Mesenteric fat pad (tissue), 1 donor: ENCODE results near the gene PPP1R14D. TPM values are rescaled to one million over a fixed set of nuclear protein-coding genes. Genes with fewer than 3 reads are reported as not detected.

ENCODE experiments used
- DNase-seq: peaks from one replicate; pipeline ENCODE4 v3.0.0-alpha.2; 2020; ENCODE audit warnings: low spot score
- total RNA-seq: library from RNA; stranded (reverse); fragmentation: NEBNext Ultra II Directional; extraction: Animal tissue kit (Norgen Biotek cat#: 25700); gene quantifications from one replicate; pipeline ENCODE4 v1.2.1, GENCODE V29; 2021
- donor health status: DM: yes; HTN: yes; CAD: no.

Gene PPP1R14D
- total RNA-seq, 1 donor from 2014 or later: not detected

GRCh38 chr15:40823572-40824343 lies 4.8 kb downstream of the PPP1R14D start:
- DNase-seq: no peak

GRCh38 chr15:40821195-40821594 lies 7.3 kb downstream of the PPP1R14D start:
- DNase-seq: no peak

GRCh38 chr15:40819048-40819447 lies 9.5 kb downstream of the PPP1R14D start:
- DNase-seq: no peak

DNA sequence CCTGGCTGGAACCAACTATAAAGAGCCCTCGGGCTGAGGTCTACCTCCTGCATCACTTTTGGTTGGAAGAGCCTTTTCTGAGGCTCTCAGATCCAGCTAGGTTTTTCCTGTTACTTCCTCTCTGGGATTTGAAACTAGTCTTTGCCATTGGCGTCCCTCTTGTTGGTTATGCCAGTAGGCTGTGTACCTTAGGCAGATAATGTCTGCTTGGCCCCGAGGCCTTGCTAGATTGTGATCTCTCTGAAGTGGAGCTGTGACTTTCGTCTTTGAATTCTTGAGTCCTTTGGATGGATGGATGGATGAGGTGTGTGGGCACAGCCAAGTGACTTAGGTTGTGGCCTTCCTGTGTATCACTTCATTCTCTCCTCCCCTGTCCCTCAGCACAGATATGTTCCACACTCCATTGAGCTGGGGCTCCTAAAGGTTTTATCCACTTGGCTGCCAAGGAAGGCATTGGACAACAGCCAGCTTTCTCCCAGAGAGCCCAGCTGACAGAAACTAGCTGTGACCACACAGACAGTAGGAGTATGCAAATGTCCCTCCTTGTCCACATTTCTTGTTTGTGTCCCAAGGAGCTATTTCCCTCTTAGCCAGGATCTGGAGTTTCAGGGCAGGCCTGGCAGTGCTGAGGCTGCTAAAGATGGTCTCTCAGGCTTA lies 13.3 kb downstream of the PPP1R14D start:
- no peak for DNase-seq

- DNase-seq: no peak
Measured at GRCh38 chr15:40812721-40813425, 15.6 kb downstream of the PPP1R14D start.

DNA sequence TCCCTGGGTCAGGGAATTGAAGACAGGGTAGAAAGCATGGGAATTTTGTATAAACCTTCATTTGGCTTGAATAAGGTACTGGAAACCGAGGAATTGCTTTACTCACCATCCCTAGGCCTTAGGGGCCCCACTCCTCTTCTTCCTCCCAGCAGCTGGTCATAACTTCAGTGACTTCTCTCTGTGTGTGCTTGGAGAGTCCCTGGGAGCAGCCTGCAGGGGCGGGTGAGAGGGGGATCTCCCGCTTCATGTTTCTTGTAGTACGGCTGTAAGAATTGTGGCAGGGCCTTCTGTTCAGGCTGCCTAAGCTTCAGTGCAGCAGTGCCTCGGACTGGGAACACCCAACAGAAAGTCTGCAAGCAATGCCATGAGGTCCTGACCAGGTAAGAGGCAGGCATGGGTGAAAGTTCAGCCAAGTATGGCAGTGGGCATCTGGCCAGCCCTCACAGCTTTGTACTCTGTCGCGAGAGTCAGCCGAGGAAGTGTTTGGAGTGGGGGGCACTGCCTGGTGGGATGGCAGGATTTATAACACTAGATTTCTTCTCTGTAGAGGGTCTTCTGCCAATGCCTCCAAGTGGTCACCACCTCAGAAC lies 19.6 kb downstream of the PPP1R14D start:
- no peak for DNase-seq

GRCh38 chr15:40807888-40808461 lies 20.5 kb downstream of the PPP1R14D start:
- DNase-seq: no peak

- peak; percentile 97 for DNase-seq
Measured at GRCh38 chr15:40807028-40807887, 21.2 kb downstream of the PPP1R14D start, which contains the start of the genes DNAJC17 and ZFYVE19. Gene DNAJC17, minus strand, starts transcription at chr15:40807473. Its CDS starts 27 bp downstream, at chr15:40807446. Gene ZFYVE19, plus strand, starts transcription at chr15:40807089. Its CDS starts 501 bp downstream, at chr15:40807590.

DNA sequence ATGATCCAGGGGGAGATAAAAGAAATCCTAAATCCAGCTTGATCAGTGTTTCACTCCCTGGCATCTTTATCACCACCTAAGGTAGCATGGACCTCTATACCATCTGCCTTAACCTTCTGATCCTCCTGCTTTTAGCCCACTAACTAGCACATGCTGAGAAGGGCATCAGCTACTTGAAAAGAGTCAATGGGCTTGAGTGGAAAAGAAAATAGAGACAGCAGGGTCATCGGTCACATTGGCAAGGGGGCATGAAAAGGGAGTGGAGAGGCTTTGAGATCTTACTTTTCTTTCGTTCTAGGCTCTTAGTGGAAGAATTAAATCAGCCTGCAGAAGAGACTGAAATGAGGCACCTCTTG lies 21.9 kb downstream of the PPP1R14D start:
- DNase-seq: no peak

GRCh38 chr15:40803688-40804087 lies 24.8 kb downstream of the PPP1R14D start:
- DNase-seq: no peak

DNA sequence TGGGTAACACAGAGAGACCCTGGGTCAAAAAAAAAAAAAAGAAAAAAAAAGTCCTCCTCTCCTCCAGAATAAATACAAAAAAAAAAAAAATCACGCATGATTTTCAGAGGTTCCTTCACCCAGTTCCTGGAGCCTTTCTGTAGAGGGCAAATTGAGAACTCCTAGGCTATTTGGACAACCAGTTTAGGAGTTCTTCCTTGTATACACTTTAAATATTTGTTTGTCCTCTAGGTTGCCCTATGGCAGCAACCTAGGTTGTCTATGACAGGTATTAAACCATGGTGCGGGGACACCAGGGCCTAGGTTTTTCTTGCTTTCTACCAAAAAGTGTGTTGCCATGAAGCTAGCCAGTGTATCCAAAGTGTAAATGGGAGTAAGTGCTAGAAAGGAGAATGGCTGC lies 25.4 kb downstream of the PPP1R14D start:
- DNase-seq: no peak

DNA sequence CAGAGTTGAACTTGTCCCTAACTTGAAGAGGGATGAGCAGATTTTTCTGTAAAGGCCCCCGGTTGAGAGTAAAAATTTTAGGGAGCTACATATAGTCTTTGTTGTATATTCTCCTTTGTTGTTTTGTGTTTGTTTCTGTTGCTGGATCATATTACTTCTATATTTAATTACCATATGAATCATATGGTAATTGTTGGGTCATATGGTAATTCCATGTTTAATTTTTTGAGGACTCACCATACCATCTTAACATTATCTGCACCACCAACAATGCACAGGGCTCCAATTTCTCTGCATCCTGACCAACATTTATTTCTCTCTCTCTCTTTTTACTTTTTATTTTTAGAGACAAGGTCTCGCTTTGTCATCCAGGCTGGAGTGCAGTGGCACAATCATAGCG lies 29.0 kb downstream of the PPP1R14D start:
- no peak for DNase-seq

DNA sequence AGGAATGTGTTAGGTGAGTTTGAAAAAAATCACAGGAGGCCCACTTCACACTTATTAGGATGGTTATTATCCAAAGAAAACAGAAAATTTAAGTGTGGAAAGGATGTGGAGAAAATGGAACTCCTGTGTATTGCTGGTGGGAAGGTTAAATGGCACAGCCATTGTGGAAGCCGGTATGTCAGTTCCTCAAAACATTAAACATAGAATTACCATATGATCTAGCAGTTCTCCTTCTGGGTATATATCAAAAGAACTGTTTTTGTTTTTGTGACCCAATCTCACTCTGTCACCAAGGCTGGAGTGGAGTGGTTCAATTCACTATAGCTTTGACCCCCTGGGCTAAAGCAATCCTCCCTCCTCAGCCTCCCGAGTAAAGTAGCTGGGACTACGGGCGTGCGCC lies 32.0 kb downstream of the PPP1R14D start:
- DNase-seq: no peak

GRCh38 chr15:40796041-40796440 lies 32.5 kb downstream of the PPP1R14D start:
- DNase-seq: no peak

- DNase-seq: no peak
Measured at GRCh38 chr15:40793216-40793989, 35.1 kb downstream of the PPP1R14D start.

GRCh38 chr15:40792394-40792793 lies 36.1 kb downstream of the PPP1R14D start:
- DNase-seq: no peak

DNA sequence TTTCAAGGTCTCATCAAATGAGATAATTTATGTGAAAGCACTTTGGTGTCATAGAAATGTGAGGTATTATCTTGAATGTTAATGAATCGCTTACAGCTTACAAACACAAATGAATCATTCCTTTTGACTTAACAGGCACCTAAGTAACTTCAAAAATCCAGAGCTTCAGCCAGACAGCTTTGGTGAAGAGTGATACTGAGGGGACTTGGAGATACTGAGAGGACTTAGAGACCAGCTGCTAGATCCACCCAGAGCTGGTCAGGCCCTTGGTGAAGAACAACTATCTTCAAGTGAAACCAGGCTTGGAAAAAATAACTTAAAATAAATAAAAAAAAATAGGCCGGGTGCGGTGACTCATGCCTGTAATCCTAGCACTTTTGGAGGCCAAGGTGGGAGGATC lies 37.8 kb downstream of the PPP1R14D start:
- DNase-seq: no peak

DNA sequence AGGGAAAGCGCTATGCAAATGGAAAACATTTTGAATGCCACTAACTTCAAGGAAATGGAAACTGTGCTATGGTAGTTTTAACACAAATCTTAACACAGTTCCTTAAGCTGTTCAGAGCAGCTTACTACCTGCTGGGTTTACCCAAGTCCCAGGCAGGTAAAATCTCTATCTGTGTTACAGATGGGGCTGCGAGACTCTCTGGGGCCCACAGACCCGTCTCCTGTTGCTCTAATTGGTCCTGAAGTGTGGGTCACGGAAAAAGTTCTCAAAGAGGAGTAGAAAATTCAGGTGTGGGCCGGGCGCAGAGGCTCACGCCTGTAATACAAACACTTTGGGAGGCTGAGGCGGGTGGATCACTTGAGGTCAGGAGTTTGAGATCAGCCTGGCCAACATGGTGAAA lies 38.5 kb downstream of the PPP1R14D start:
- no peak for DNase-seq

GRCh38 chr15:40789119-40789518 lies 39.4 kb downstream of the PPP1R14D start:
- DNase-seq: no peak

DNA sequence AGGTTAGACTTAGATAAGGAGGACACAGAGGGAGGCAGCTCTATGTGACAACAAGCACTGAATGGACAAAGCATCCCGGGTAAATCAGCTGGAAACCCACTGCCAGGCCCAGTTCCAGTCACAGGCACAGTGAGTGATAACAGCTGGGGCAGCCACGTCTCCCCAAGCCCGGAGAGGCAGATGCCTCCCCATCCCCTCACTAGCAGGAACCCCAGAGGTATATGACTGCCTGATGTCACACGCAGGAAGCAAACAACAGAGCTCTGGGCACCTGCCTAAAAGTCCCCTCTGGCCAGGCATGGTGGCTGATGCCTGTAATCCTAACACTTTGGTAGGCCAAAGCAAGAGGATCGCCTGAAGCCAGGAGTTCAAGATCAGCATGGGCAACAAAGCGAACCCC lies 40.5 kb downstream of the PPP1R14D start:
- DNase-seq: no peak
